DMS153 (cell line): ENCODE measurements around the gene PDLIM5.

Experiments
- DNase-seq: peaks from one replicate; lab custom pipeline; 2025; lab: John Stamatoyannopoulos, UW

The PDLIM5 gene

GRCh38 chr4:94701631-94702300 lies 250.0 kb downstream of the PDLIM5 start:
- DNase-seq: no peak

- no peak for DNase-seq
Measured at GRCh38 chr4:94711635-94712034, 259.9 kb downstream of the PDLIM5 start.

- DNase-seq: no peak
Measured at GRCh38 chr4:94714365-94715160, 262.8 kb downstream of the PDLIM5 start.

- DNase-seq: no peak
Measured at GRCh38 chr4:94715726-94716125, 264.0 kb downstream of the PDLIM5 start.
